Vagina (tissue), 2 donors: ENCODE results near the gene MRC1. TPM values are rescaled to one million over a fixed set of nuclear protein-coding genes. Genes with fewer than 3 reads are reported as not detected.

Experiments used
- DNase-seq, 2 donors: peaks; one replicate each; pipeline ENCODE4 v3.0.0-alpha.2; 2017; ENCODE audit errors: extremely low spot score in 2 of 2
- H3K27ac ChIP-seq: fragments of 200-600 bp; sonication (generic); one replicate; pipeline ENCODE4 v1.5.1; 2019
- H3K27me3 ChIP-seq: fragments of 200-600 bp; sonication (generic); one replicate; pipeline ENCODE4 v1.5.1; 2019
- H3K36me3 ChIP-seq, 2 donors: fragments of 200-600 bp; sonication (generic); one replicate each; pipeline ENCODE4 v1.5.1; 2017 to 2019
- H3K4me1 ChIP-seq: fragments of 200-600 bp; sonication (generic); one replicate; pipeline ENCODE4 v1.5.1; 2019
- H3K4me3 ChIP-seq, 2 donors: fragments of 200-600 bp; sonication (generic); 1 replicate in 1 of 2; 2 replicates in 1 of 2; pipeline ENCODE4 v1.5.1; 2016 to 2019
- H3K9me3 ChIP-seq: fragments of 200-600 bp; sonication (generic); one replicate; pipeline ENCODE4 v1.5.1; 2019
- POLR2A ChIP-seq, 2 donors: fragments of 450-650 bp; IDR thresholded peaks; one replicate each; pipeline ENCODE4 v1.6.1; 2017; ENCODE audit warnings: antibody characterized with exemption in 2 of 2, mild to moderate bottlenecking in 2 of 2, moderate library complexity in 2 of 2
- POLR2AphosphoS5 ChIP-seq, 2 donors: sonication (generic); formaldehyde crosslinking; IDR thresholded peaks; one replicate each; pipeline ENCODE4 v1.9.0; 2017; ENCODE audit warnings: antibody characterized with exemption in 2 of 2, mild to moderate bottlenecking in 2 of 2, low read depth in 1 of 2; ENCODE audit not compliant: insufficient read depth in 1 of 2
- intact Hi-C: fragments of 100-400 bp; cut with DNase I; formaldehyde crosslinking; loops from one replicate; pipeline ENCODE4 v1.15.1; 2023
- total RNA-seq: library from RNA; depleted of rRNA; stranded (reverse); fragments of >200 nt; gene quantifications from one replicate; pipeline ENCODE4 v1.2.3, GENCODE V29; 2016
- TF ChIP-seq, protein P1 (sequence below), 3 experiments: fragments of 450-650 bp in 2 of 3; fragments of 200-600 bp in 1 of 3; sonication (generic) in 1 of 3; IDR thresholded peaks; one replicate each; pipeline ENCODE4 v1.5.1; 2017 to 2019; ENCODE audit warnings: antibody characterized with exemption in 3 of 3, mild to moderate bottlenecking in 2 of 3, moderate library complexity in 2 of 3

Gene MRC1
- total RNA-seq, 1 donor from 2014 or later = 18.9 TPM

DNA sequence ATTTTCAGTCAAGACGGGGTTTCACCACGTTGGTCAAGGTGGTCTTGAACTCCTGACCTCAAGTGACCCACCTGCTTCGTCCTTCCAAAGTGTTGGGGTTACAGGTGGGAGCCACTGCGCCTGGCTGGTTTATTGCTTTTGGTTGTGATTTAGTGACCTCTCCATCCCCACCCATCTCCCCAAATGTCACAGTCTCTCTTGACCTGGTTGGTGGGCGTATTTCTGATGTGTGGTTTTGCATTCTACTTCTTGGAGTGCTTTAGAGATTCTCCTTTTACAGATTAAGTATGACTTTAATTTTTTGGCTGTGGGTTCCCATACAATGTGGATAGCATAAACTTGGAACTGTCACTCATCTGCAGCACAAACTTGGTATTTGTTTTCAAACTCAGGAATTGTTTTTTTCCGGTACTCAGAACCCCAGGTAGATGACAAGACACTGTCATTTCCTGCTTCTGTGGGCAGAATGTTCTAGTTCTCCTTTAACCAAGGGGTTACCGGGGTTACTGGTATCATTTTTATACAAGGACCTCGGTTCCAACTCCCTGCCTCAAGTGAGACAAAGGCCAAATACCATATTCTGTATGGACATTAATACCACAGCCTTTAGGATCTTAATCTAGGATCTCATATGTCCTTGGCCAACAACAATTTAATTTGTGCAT is 50.5 kb downstream of the MRC1 start:
- Histone ChIP-seq H3K36me3 (no peaks in the 10 kb centered on the region), H3K9me3 (no peaks in the 10 kb centered on the region), H3K27ac (no peak overlapping the region), H3K4me3 (no peak overlapping the region), H3K27me3 (no peaks in the 10 kb centered on the region), H3K4me1 (no peaks in the 10 kb centered on the region)
- no peak for TF ChIP-seq POLR2A (IDR thresholded peaks at IDR 0.05)
- TF ChIP-seq, protein P1, sequence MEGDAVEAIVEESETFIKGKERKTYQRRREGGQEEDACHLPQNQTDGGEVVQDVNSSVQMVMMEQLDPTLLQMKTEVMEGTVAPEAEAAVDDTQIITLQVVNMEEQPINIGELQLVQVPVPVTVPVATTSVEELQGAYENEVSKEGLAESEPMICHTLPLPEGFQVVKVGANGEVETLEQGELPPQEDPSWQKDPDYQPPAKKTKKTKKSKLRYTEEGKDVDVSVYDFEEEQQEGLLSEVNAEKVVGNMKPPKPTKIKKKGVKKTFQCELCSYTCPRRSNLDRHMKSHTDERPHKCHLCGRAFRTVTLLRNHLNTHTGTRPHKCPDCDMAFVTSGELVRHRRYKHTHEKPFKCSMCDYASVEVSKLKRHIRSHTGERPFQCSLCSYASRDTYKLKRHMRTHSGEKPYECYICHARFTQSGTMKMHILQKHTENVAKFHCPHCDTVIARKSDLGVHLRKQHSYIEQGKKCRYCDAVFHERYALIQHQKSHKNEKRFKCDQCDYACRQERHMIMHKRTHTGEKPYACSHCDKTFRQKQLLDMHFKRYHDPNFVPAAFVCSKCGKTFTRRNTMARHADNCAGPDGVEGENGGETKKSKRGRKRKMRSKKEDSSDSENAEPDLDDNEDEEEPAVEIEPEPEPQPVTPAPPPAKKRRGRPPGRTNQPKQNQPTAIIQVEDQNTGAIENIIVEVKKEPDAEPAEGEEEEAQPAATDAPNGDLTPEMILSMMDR (IDR thresholded peaks at IDR 0.05) = no peak
- no peak for TF ChIP-seq POLR2AphosphoS5 (IDR thresholded peaks at IDR 0.05; ENCODE audit: insufficient read depth in 1 of 2, low read depth in 1 of 2)
- no peak for DNase-seq
- intact Hi-C loops = loop anchor here (10.0 kb wide), 1 partner anchor 355 kb away; no protein-coding TSS in a partner anchor

DNA sequence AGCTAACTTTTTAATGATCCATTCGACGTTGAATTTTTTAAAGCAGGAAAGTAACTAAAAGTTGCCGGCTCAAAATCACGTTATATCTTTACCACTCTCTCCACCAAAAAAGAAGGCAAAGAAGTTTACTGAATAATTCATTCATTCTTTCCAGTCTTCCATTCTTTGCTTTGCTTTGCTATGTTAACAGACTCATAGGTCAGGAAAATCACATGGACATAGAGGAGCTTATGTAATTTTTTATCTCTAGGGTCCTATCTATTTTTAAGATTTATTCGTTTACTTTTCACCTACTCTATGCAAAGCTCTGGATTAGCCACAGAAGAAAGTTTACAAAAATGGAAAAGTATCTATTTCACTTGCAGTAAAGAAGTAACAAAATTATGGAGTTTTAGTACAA is 52.6 kb downstream of the MRC1 start:
- TF ChIP-seq POLR2AphosphoS5 (IDR thresholded peaks at IDR 0.05; ENCODE audit: insufficient read depth in 1 of 2, low read depth in 1 of 2) = no peak
- TF ChIP-seq, protein P1 (IDR thresholded peaks at IDR 0.05) = no peak
- H3K27ac ChIP-seq = no peak overlapping the region
- no peak for DNase-seq
- no peaks in the 10 kb centered on the region for H3K36me3 ChIP-seq
- no peaks in the 10 kb centered on the region for H3K9me3 ChIP-seq
- intact Hi-C loops = no loop called here
- H3K4me3 ChIP-seq = no peak overlapping the region
- H3K4me1 ChIP-seq = no peaks in the 10 kb centered on the region
- no peaks in the 10 kb centered on the region for H3K27me3 ChIP-seq

DNA sequence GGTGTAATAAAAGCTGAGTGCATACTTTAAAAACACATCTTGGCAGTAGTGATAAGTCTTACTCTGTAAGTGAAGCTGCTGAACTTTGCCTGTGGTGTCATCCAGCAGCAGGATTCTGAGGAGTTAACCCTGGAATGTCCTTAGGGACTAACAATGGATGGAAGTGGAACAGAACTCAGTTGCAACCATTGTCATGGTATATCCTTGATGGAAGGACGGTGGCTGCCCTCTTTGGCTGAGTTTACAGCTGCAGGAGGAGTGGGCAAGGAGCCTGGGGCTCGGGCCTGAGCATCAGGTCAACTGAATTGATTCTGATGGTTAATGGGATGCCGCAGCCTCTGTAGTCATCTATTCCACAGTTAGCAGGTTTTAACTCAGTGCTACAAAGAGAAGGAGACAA is 56.2 kb downstream of the MRC1 start:
- no peak for DNase-seq
- no peaks in the 10 kb centered on the region for H3K27me3 ChIP-seq
- H3K4me3 ChIP-seq = no peak overlapping the region
- no peaks in the 10 kb centered on the region for H3K4me1 ChIP-seq
- intact Hi-C loops = no loop called here
- H3K27ac ChIP-seq = no peak overlapping the region
- H3K36me3 ChIP-seq = no peaks in the 10 kb centered on the region
- TF ChIP-seq POLR2A (IDR thresholded peaks at IDR 0.05) = no peak
- TF ChIP-seq POLR2AphosphoS5 (IDR thresholded peaks at IDR 0.05; ENCODE audit: insufficient read depth in 1 of 2, low read depth in 1 of 2) = no peak
- TF ChIP-seq, protein P1 (IDR thresholded peaks at IDR 0.05) = no peak
- no peaks in the 10 kb centered on the region for H3K9me3 ChIP-seq

DNA sequence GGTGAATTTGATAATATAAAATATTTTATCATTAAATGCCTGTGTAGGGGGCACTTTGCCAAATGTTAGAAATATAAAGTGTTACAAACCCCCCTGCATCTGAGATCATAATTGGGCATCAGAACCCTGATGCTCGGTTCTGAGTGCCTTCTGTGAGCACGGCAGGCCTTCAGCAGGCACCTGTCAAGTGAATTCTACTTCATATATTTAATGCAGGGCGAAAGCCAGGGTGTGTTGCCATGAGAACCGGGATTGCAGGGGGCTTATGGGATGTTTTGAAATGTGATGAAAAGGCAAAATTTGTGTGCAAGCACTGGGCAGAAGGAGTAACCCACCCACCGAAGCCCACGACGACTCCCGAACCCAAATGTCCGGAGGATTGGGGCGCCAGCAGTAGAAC is 57.2 kb downstream of the MRC1 start:
- intact Hi-C loops = no loop called here
- no peak for DNase-seq
- Histone ChIP-seq H3K27ac (no peak overlapping the region), H3K4me1 (no peaks in the 10 kb centered on the region), H3K4me3 (no peak overlapping the region), H3K9me3 (no peaks in the 10 kb centered on the region), H3K36me3 (no peaks in the 10 kb centered on the region), H3K27me3 (no peaks in the 10 kb centered on the region)
- TF ChIP-seq POLR2A (IDR thresholded peaks at IDR 0.05) = no peak
- TF ChIP-seq, protein P1 (IDR thresholded peaks at IDR 0.05) = no peak
- TF ChIP-seq POLR2AphosphoS5 (IDR thresholded peaks at IDR 0.05; ENCODE audit: insufficient read depth in 1 of 2, low read depth in 1 of 2) = no peak

DNA sequence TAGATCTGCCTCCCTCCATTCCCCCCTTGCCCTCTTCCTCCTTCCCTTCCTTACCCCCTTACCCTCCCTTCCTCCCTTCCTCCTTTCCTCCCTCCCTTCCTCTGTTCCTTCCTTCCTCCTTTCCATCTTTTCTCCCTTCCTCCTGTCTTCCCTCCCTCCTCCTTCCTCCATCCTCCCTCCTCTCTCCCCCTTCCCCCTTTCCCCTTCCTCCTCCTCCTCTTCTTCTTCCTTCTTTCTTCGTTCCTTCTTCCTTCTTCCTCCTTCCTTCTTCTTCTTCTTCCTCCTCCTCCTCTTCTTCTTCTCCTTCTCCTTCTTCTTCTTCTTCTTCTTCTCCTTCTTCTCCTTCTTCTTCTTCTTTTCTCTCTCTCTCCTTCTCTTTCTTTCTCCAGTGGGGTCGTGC is 57.9 kb downstream of the MRC1 start:
- TF ChIP-seq POLR2A (IDR thresholded peaks at IDR 0.05) (no peak), POLR2AphosphoS5 (IDR thresholded peaks at IDR 0.05; ENCODE audit: insufficient read depth in 1 of 2, low read depth in 1 of 2) (no peak)
- TF ChIP-seq, protein P1 (IDR thresholded peaks at IDR 0.05) = no peak
- H3K9me3 ChIP-seq = no peaks in the 10 kb centered on the region
- H3K27ac ChIP-seq = no peak overlapping the region
- DNase-seq = no peak
- no peaks in the 10 kb centered on the region for H3K27me3 ChIP-seq
- H3K4me3 ChIP-seq = no peak overlapping the region
- H3K4me1 ChIP-seq = no peaks in the 10 kb centered on the region
- intact Hi-C loops = no loop called here
- H3K36me3 ChIP-seq = no peaks in the 10 kb centered on the region
